HCT116 (cell line): ENCODE measurements around the gene AFAP1L1. TPM values are rescaled to one million over a fixed set of nuclear protein-coding genes. Genes with fewer than 3 reads are reported as not detected.

Experiments used
- ATAC-seq: fragments of 200-7000 bp; cut with Tn5 transposase; 2 replicates; pipeline ENCODE4 v1.9.1; 2020; ENCODE audit warnings: mild to moderate bottlenecking, moderate library complexity
- BruUV-seq: library from RNA; stranded (reverse); fragments of 400-500 nt; replicated peaks from 2 replicates; lab custom pipeline; 2021; lab: Mats Ljungman, UMichigan
- CTCF ChIA-PET: fragments of 300-600 bp; sonication (Branson Sonifier 250); formaldehyde crosslinking; loops from one replicate; lab custom pipeline; 2021; ENCODE audit warnings: antibody characterized with exemption; lab: Charles Lee
- POLR2A ChIA-PET: fragments of 300-600, 350-600 bp; sonication (Branson Sonifier 250); formaldehyde crosslinking; loops from one replicate; lab custom pipeline; 2021; ENCODE audit warnings: antibody characterized with exemption; lab: Charles Lee
- RAD21 ChIA-PET, 2 experiments: fragments of 300-600 bp; sonication (Branson Sonifier 250); formaldehyde crosslinking; loops; one replicate each; lab custom pipeline; 2023; ENCODE audit warnings: low total read pairs in 2 of 2; ENCODE audit not compliant: uncharacterized antibody in 2 of 2, unreplicated experiment in 2 of 2, low non-redundant PET in 1 of 2; lab: Charles Lee
- DNase-seq: peaks from one replicate; pipeline ENCODE4 v3.0.0-alpha.2; 2010; ENCODE audit warnings: low read depth, low spot score
- H2AFZ ChIP-seq: fragments of 200-600 bp; shearing (Covaris generic), sonication (generic); 2 replicates; pipeline ENCODE4 v1.6.1; 2017; ENCODE audit warnings: low read depth, mixed run types, mixed read lengths, antibody characterized with exemption, low read length; ENCODE audit not compliant: poor library complexity, severe bottlenecking
- H3K27ac ChIP-seq: 2 replicates; pipeline ENCODE4 v1.5.1; 2012; ENCODE audit warnings: low read depth, low read length
- H3K27me3 ChIP-seq: fragments of 200-600 bp; sonication (generic); 2 replicates; pipeline ENCODE4 v1.6.1; 2016; ENCODE audit warnings: mixed run types, low read length, mixed read lengths; ENCODE audit not compliant: insufficient read depth
- H3K36me3 ChIP-seq, 2 experiments: fragments of 200-500 bp in 1 of 2; fragments of 200-600 bp in 1 of 2; sonication (Bioruptor generic) in 1 of 2; sonication (generic) in 1 of 2; 2 replicates each; pipeline versions ENCODE4 v1.5.1 to v1.6.1; 2014 to 2016; ENCODE audit warnings: low read length in 2 of 2, inconsistent platforms in 1 of 2, mixed read lengths in 1 of 2, mixed run types in 1 of 2; ENCODE audit not compliant: insufficient read depth in 2 of 2, control insufficient read depth in 1 of 2
- H3K4me1 ChIP-seq, 2 experiments: fragments of 200-600 bp in 1 of 2; sonication (generic) in 1 of 2; 2 replicates each; pipeline versions ENCODE4 v1.5.1 to v1.6.1; 2012 to 2017; ENCODE audit warnings: low read length in 2 of 2, inconsistent platforms in 1 of 2, mild to moderate bottlenecking in 1 of 2, mixed read lengths in 1 of 2, mixed run types in 1 of 2, moderate library complexity in 1 of 2; ENCODE audit not compliant: insufficient read depth in 2 of 2, control insufficient read depth in 1 of 2
- H3K4me2 ChIP-seq: fragments of 200-600 bp; sonication (generic); 2 replicates; pipeline ENCODE4 v1.6.1; 2017; ENCODE audit warnings: mixed run types, low read length, mixed read lengths
- H3K4me3 ChIP-seq, 2 experiments: fragments of 200-600 bp in 1 of 2; sonication (generic) in 1 of 2; replicated peaks in 1 of 2; 2 replicates each; pipeline ENCODE4 v1.5.1; 2011 to 2016; ENCODE audit warnings: low read length in 2 of 2, control low read depth in 1 of 2, low read depth in 1 of 2, mild to moderate bottlenecking in 1 of 2, mixed read lengths in 1 of 2, mixed run types in 1 of 2
- H3K79me2 ChIP-seq: fragments of 200-600 bp; sonication (generic); 2 replicates; pipeline ENCODE4 v1.6.1; 2017; ENCODE audit warnings: mild to moderate bottlenecking, mixed run types, low read length, moderate library complexity, mixed read lengths; ENCODE audit not compliant: insufficient read depth
- H3K9ac ChIP-seq: fragments of 200-600 bp; sonication (generic); 2 replicates; pipeline ENCODE4 v1.6.1; 2016; ENCODE audit warnings: low read length, mixed read lengths
- H3K9me2 ChIP-seq: fragments of 200-600 bp; sonication (generic), shearing (Covaris generic); 2 replicates; pipeline ENCODE4 v1.6.1; 2017; ENCODE audit warnings: mixed run types, mild to moderate bottlenecking, moderate library complexity; ENCODE audit not compliant: insufficient read depth
- H3K9me3 ChIP-seq, 2 experiments: fragments of 200-500 bp in 1 of 2; fragments of 200-600 bp in 1 of 2; sonication (Bioruptor generic) in 1 of 2; sonication (generic) in 1 of 2; 2 replicates each; pipeline ENCODE4 v1.6.1; 2014 to 2017; ENCODE audit warnings: low read length in 2 of 2, mixed read lengths in 2 of 2, inconsistent platforms in 1 of 2, low read depth in 1 of 2, mild to moderate bottlenecking in 1 of 2, mixed run types in 1 of 2, moderate library complexity in 1 of 2; ENCODE audit not compliant: control insufficient read depth in 1 of 2, insufficient read depth in 1 of 2
- H4K20me1 ChIP-seq: fragments of 200-600 bp; sonication (generic), shearing (Covaris generic); 2 replicates; pipeline ENCODE4 v1.6.1; 2017; ENCODE audit warnings: mixed run types, mild to moderate bottlenecking, moderate library complexity; ENCODE audit not compliant: insufficient read depth
- CBX3 ChIP-seq: IDR thresholded peaks from 2 replicates; pipeline ENCODE4 v1.6.1; 2012; ENCODE audit warnings: low read depth
- FOSL1 ChIP-seq: IDR thresholded peaks from 2 replicates; pipeline ENCODE4 v1.6.1; 2012; ENCODE audit warnings: low read depth
- SIN3A ChIP-seq: IDR thresholded peaks from 2 replicates; pipeline ENCODE4 v1.6.1; 2012; ENCODE audit warnings: low read depth
- SP1 ChIP-seq: IDR thresholded peaks from 2 replicates; pipeline ENCODE4 v1.6.1; 2012; ENCODE audit warnings: low read depth
- intact Hi-C: fragments of 100-400 bp; cut with micrococcal nuclease; formaldehyde crosslinking; loops from 2 replicates; pipeline ENCODE4 v1.10.0; 2022
- total RNA-seq: library from RNA; stranded (reverse); gene quantifications from one replicate; pipeline ENCODE4 v1.2.1, GENCODE V29; 2021; ENCODE audit not compliant: unreplicated experiment
- TF ChIP-seq, protein P1 (sequence below): IDR thresholded peaks from 2 replicates; pipeline ENCODE4 v1.6.1; 2012; ENCODE audit warnings: low read depth

The AFAP1L1 gene
- total RNA-seq, 1 experiment from 2014 or later, result 4.3 TPM

DNA sequence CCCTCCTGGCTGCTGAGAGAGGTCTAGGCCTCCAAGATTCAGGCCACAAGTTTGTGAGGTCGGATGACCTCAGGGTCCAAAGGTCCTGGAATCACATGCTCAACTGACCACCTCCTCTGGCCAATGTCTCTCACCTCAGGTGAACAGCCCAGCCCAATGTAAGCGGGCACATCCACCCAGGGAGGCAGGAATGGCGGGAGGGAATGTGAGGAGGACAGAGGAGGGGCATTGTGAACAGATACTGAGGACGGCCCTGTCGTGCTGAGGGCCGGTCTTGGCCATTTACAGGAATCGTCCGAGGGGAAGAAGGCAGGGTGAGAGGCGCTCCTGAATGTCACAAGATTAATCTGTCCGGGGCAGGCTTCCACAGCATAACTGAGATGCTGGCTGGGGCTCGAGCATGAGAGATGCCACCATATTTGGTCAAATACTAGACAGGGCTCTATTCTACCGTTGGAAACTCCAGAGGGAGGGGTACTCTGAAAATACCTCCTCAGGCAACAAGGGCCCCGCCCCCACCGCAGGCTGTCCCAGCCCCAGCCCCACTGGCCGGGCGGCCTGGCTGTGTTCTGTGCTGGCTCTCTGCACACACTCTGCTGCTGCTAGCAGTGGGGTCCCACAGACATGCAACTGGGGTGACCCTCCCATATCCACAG, 108.9 kb downstream of the AFAP1L1 start:
- no peak overlapping the region for H2AFZ ChIP-seq
- no peak for DNase-seq
- no peak for TF ChIP-seq SIN3A
- TF ChIP-seq, protein P1, sequence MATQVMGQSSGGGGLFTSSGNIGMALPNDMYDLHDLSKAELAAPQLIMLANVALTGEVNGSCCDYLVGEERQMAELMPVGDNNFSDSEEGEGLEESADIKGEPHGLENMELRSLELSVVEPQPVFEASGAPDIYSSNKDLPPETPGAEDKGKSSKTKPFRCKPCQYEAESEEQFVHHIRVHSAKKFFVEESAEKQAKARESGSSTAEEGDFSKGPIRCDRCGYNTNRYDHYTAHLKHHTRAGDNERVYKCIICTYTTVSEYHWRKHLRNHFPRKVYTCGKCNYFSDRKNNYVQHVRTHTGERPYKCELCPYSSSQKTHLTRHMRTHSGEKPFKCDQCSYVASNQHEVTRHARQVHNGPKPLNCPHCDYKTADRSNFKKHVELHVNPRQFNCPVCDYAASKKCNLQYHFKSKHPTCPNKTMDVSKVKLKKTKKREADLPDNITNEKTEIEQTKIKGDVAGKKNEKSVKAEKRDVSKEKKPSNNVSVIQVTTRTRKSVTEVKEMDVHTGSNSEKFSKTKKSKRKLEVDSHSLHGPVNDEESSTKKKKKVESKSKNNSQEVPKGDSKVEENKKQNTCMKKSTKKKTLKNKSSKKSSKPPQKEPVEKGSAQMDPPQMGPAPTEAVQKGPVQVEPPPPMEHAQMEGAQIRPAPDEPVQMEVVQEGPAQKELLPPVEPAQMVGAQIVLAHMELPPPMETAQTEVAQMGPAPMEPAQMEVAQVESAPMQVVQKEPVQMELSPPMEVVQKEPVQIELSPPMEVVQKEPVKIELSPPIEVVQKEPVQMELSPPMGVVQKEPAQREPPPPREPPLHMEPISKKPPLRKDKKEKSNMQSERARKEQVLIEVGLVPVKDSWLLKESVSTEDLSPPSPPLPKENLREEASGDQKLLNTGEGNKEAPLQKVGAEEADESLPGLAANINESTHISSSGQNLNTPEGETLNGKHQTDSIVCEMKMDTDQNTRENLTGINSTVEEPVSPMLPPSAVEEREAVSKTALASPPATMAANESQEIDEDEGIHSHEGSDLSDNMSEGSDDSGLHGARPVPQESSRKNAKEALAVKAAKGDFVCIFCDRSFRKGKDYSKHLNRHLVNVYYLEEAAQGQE, result no peak
- TF ChIP-seq FOSL1, result no peak
- TF ChIP-seq CBX3, result no peak
- TF ChIP-seq SP1, result no peak
- TF ChIP-seq, all 23 proteins: peak for 0
- Histone ChIP-seq H3K27me3 (no peaks in the 10 kb centered on the region), H3K9me2 (no peaks in the 10 kb centered on the region), H3K27ac (no peak overlapping the region), H3K36me3 (no peaks in the 10 kb centered on the region), H3K79me2 (no peaks in the 10 kb centered on the region), H3K9me3 (no peaks in the 10 kb centered on the region), H3K4me2 (no peak overlapping the region), H3K4me3 (no peak overlapping the region), H3K4me1 (peaks cover 0 to 6% of the 10 kb centered on the region in 2 experiments; a peak in 2 of 4 replicates), H3K9ac (no peak overlapping the region), H4K20me1 (no peaks in the 10 kb centered on the region)
- ATAC-seq, result no peak
- POLR2A ChIA-PET, result no interaction called here
- BruUV-seq, result no TSS peak
- RAD21 ChIA-PET, result no interaction called here
- CTCF ChIA-PET, result interaction anchor here (1.2 to 2.6 kb wide), 7 partner anchors 9 to 184 kb away, joined by 3 to 20 read pairs (median 9); no protein-coding TSS in a partner anchor
- intact Hi-C loops, result no loop called here
